ENCODE measurements around the gene ANKRD12. TPM values are rescaled to one million over a fixed set of nuclear protein-coding genes. Genes with fewer than 3 reads are reported as not detected.

ANKRD12 gene
- polyA plus RNA-seq, 4 donors, result 7.5 to 22.2 (median 21.1) TPM

DNA sequence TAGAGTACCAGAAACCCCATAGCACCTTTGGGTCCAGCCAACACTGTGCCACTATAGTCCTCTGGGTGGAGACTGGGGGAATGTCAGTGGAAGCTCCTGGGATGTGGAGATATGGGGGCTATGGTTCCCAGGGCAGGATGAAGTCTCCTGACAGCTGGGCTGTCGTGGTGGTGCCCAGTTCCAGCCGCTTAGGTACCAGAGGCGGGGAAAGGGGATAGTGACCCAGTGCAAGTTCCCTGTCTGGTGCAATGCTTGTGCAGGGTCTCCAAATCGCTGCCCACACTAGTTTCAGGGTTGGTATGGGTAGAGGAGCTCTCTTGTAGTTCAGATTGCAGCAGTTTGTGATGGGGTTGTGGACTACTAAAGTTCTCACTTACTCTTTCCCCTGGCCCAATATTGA, 97.9 kb downstream of the ANKRD12 start:
- peaks cover 0 to 18% of the 10 kb centered on the region in 2 donors for H3K9me3 ChIP-seq (ENCODE audit: control insufficient read depth in 2 of 2, insufficient read depth in 1 of 2, low read depth in 1 of 2, low read length in 1 of 2)
- H3K4me1 ChIP-seq (ENCODE audit: control insufficient read depth in 3 of 3, insufficient read depth in 2 of 3, low read depth in 1 of 3, low read length in 2 of 3), result no peaks in the 10 kb centered on the region
- WGBS, 3 donors, result 95 to 98% (median 97%) methylated on average over 4 of the region's 4 CpGs
- FAIRE-seq (no peak), DNase-seq (no peak)
- H3K36me3 ChIP-seq (ENCODE audit: control insufficient read depth in 3 of 3, insufficient read depth in 2 of 3, low read depth in 1 of 3, low read length in 3 of 3), result peaks cover 4 to 21% (median 7%) of the 10 kb centered on the region in 3 donors
- no peak overlapping the region for H3K27ac ChIP-seq (ENCODE audit: low read depth in 1 of 3, low read length in 2 of 3)
- H3K27me3 ChIP-seq (ENCODE audit: control insufficient read depth in 3 of 3, insufficient read depth in 3 of 3, low read length in 3 of 3), result no peaks in the 10 kb centered on the region
- H3K4me3 ChIP-seq (ENCODE audit: low read depth in 1 of 3, low read length in 3 of 3), result no peak overlapping the region

DNA sequence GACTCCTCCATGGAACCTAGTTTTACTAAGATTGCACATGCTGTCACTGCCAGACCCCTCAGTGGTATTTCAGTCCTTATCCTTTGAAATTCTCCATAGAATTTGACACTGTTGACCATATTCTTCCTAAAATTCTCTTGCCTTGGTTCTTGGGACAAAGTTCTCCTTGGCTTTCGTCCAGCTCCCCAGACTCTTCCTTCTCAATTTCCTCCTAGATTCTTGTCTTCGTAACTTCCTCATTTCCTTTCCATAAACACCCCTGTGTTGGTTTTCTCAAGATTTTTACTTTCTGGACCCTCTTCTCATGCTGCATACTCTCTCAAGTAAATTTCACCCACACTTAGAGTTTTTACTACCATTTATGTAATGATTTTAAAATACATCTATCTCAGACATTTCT, 101.4 kb downstream of the ANKRD12 start:
- H3K27me3 ChIP-seq (ENCODE audit: control insufficient read depth in 3 of 3, insufficient read depth in 3 of 3, low read length in 3 of 3), result no peaks in the 10 kb centered on the region
- H3K4me3 ChIP-seq (ENCODE audit: low read depth in 1 of 3, low read length in 3 of 3), result no peak overlapping the region
- peaks cover 0 to 4% of the 10 kb centered on the region in 2 donors for H3K9me3 ChIP-seq (ENCODE audit: control insufficient read depth in 2 of 2, insufficient read depth in 1 of 2, low read depth in 1 of 2, low read length in 1 of 2)
- DNase-seq (no peak), FAIRE-seq (no peak)
- no peaks in the 10 kb centered on the region for H3K4me1 ChIP-seq (ENCODE audit: control insufficient read depth in 3 of 3, insufficient read depth in 2 of 3, low read depth in 1 of 3, low read length in 2 of 3)
- no peak overlapping the region for H3K27ac ChIP-seq (ENCODE audit: low read depth in 1 of 3, low read length in 2 of 3)
- H3K36me3 ChIP-seq (ENCODE audit: control insufficient read depth in 3 of 3, insufficient read depth in 2 of 3, low read depth in 1 of 3, low read length in 3 of 3), result peaks cover 0 to 17% (median 7%) of the 10 kb centered on the region in 3 donors
- WGBS, 3 donors, result 80 to 98% (median 93%) methylated on average over 2 of the region's 2 CpGs

DNA sequence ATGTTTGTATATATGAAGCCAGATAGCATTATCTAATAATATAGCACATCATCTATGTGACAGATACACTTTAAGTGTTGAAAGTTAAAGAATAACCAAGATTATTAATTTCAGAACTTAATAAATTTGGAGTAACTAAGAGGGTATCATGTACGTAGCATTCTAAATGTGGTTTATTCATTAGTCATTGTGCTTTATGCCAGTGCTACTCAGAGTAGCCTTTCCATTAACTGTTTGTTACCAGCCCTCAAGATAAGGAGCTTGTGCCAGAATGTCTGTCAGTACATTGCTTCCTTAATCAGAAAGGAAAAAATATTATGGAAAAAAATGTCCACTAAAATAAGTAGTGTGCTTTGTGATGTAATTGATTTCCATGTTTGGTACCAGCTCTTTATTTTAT, 103.1 kb downstream of the ANKRD12 start:
- no peak for FAIRE-seq
- WGBS, 3 donors, result 69 to 85% (median 73%) methylated on average over 1 of the region's 1 CpG

DNA sequence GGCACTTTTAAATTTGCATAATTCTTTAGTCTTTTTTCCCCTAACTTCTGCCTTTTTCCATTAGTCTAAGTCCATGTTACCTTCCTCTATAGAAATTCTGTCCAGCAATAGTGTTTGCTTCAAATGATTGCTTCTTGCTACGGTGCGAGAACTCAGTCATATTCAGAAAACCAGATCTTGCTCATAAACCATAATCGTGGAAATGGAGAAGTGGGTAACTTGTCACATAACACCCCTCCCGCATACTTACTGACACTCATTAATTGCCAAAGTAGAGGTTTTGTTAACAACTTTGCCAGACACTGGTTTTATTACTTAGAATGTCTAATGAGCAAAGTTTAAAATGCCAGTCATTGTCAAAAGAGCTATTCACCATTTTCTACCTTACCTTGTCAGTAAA, 103.7 kb downstream of the ANKRD12 start:
- WGBS, 3 donors, result 72 to 88% (median 75%) methylated on average over 4 of the region's 4 CpGs
- Histone ChIP-seq H3K9me3 (ENCODE audit: control insufficient read depth in 2 of 2, insufficient read depth in 1 of 2, low read depth in 1 of 2, low read length in 1 of 2) (no peaks in the 10 kb centered on the region), H3K4me1 (ENCODE audit: control insufficient read depth in 3 of 3, insufficient read depth in 2 of 3, low read depth in 1 of 3, low read length in 2 of 3) (no peaks in the 10 kb centered on the region), H3K4me3 (ENCODE audit: low read depth in 1 of 3, low read length in 3 of 3) (no peak overlapping the region), H3K27me3 (ENCODE audit: control insufficient read depth in 3 of 3, insufficient read depth in 3 of 3, low read length in 3 of 3) (no peaks in the 10 kb centered on the region), H3K27ac (ENCODE audit: low read depth in 1 of 3, low read length in 2 of 3) (no peak overlapping the region), H3K36me3 (ENCODE audit: control insufficient read depth in 3 of 3, insufficient read depth in 2 of 3, low read depth in 1 of 3, low read length in 3 of 3) (peaks cover 0 to 11% (median 3%) of the 10 kb centered on the region in 3 donors)
- FAIRE-seq (no peak), DNase-seq (no peak)

More for the DNA sequence above, 103.1 kb downstream of the ANKRD12 start:
- no peak for DNase-seq
- Histone ChIP-seq H3K9me3 (ENCODE audit: control insufficient read depth in 2 of 2, insufficient read depth in 1 of 2, low read depth in 1 of 2, low read length in 1 of 2) (no peaks in the 10 kb centered on the region), H3K27ac (ENCODE audit: low read depth in 1 of 3, low read length in 2 of 3) (no peak overlapping the region), H3K4me1 (ENCODE audit: control insufficient read depth in 3 of 3, insufficient read depth in 2 of 3, low read depth in 1 of 3, low read length in 2 of 3) (no peaks in the 10 kb centered on the region), H3K36me3 (ENCODE audit: control insufficient read depth in 3 of 3, insufficient read depth in 2 of 3, low read depth in 1 of 3, low read length in 3 of 3) (peaks cover 0 to 9% (median 3%) of the 10 kb centered on the region in 3 donors), H3K27me3 (ENCODE audit: control insufficient read depth in 3 of 3, insufficient read depth in 3 of 3, low read length in 3 of 3) (no peaks in the 10 kb centered on the region), H3K4me3 (ENCODE audit: low read depth in 1 of 3, low read length in 3 of 3) (no peak overlapping the region)

DNA sequence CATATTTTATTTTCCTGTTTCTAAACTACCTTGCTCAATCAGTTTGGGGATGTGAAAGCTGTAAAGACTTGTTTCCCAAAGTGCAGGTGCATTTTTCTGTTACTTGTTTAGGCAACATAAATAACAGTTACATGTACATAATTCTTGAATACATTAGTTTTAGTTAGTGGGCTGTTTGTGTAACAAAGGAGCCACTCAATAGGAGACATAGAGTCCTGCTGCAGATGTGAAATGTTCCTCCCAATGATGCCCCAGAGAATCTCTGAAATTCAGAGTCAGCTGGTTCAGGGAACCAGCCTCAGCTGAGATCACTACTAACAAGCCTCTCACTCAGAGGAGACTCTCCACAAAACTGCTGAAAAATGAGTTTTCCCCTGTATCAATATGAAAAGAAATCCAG, 106.4 kb downstream of the ANKRD12 start:
- H3K9me3 ChIP-seq (ENCODE audit: control insufficient read depth in 2 of 2, insufficient read depth in 1 of 2, low read depth in 1 of 2, low read length in 1 of 2), result no peaks in the 10 kb centered on the region
- H3K4me1 ChIP-seq (ENCODE audit: control insufficient read depth in 3 of 3, insufficient read depth in 2 of 3, low read depth in 1 of 3, low read length in 2 of 3), result no peaks in the 10 kb centered on the region
- H3K4me3 ChIP-seq (ENCODE audit: low read depth in 1 of 3, low read length in 3 of 3), result no peak overlapping the region
- no peak for FAIRE-seq
- H3K36me3 ChIP-seq (ENCODE audit: control insufficient read depth in 3 of 3, insufficient read depth in 2 of 3, low read depth in 1 of 3, low read length in 3 of 3), result peaks cover 0 to 13% (median 2%) of the 10 kb centered on the region in 3 donors
- H3K27me3 ChIP-seq (ENCODE audit: control insufficient read depth in 3 of 3, insufficient read depth in 3 of 3, low read length in 3 of 3), result no peaks in the 10 kb centered on the region
- no peak overlapping the region for H3K27ac ChIP-seq (ENCODE audit: low read depth in 1 of 3, low read length in 2 of 3)
- no peak for DNase-seq

DNA sequence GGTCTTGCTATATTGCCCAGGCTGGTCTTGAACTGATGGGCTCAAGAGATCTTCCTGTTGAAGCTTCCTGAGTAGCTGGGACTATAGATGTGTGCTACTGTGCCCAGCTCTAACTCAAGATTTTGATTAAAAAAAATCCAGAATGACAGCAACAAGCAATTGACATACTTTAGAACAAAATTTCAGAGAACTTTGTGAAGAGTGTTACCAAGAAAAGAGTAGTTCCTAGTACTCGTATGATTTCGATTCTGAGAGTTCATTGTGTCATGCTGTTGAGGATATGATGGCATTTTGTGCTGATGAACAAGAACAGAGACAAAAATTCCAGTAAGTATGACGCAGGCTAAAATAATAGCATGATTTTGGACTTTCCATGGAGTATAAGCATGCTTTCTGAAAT, 107.8 kb downstream of the ANKRD12 start:
- WGBS, 3 donors, result 61 to 97% (median 90%) methylated on average over 3 of the region's 3 CpGs
- no peaks in the 10 kb centered on the region for H3K4me1 ChIP-seq (ENCODE audit: control insufficient read depth in 3 of 3, insufficient read depth in 2 of 3, low read depth in 1 of 3, low read length in 2 of 3)
- H3K36me3 ChIP-seq (ENCODE audit: control insufficient read depth in 3 of 3, insufficient read depth in 2 of 3, low read depth in 1 of 3, low read length in 3 of 3), result peaks cover 0 to 9% (median 2%) of the 10 kb centered on the region in 3 donors
- DNase-seq, result no peak
- no peak overlapping the region for H3K4me3 ChIP-seq (ENCODE audit: low read depth in 1 of 3, low read length in 3 of 3)
- no peaks in the 10 kb centered on the region for H3K9me3 ChIP-seq (ENCODE audit: control insufficient read depth in 2 of 2, insufficient read depth in 1 of 2, low read depth in 1 of 2, low read length in 1 of 2)
- FAIRE-seq, result no peak
- no peaks in the 10 kb centered on the region for H3K27me3 ChIP-seq (ENCODE audit: control insufficient read depth in 3 of 3, insufficient read depth in 3 of 3, low read length in 3 of 3)
- H3K27ac ChIP-seq (ENCODE audit: low read depth in 1 of 3, low read length in 2 of 3), result no peak overlapping the region

DNA sequence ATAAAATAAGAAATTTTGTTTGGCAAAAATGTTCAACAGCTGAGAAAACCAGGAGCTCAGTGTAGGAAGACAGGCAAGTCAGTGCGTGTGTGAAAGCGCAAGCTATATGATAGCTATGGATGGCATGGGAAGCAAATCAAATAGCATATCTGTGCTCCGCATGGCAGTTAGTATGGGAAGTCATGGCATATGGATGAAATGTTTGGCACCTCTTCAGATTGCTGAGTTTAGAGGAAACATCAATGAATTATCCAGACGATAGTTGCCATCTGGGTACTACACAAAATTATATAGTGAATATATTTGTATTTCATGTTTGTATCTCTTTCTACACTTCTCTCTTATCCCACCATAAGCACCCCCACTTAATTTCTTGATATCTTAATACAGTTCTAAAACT, 112.1 kb downstream of the ANKRD12 start:
- FAIRE-seq (no peak), DNase-seq (no peak)
- H3K4me1 ChIP-seq (ENCODE audit: control insufficient read depth in 3 of 3, insufficient read depth in 2 of 3, low read depth in 1 of 3, low read length in 2 of 3), result no peaks in the 10 kb centered on the region
- peaks cover 0 to 17% (median 0%) of the 10 kb centered on the region in 3 donors for H3K36me3 ChIP-seq (ENCODE audit: control insufficient read depth in 3 of 3, insufficient read depth in 2 of 3, low read depth in 1 of 3, low read length in 3 of 3)
- no peak overlapping the region for H3K4me3 ChIP-seq (ENCODE audit: low read depth in 1 of 3, low read length in 3 of 3)
- H3K27me3 ChIP-seq (ENCODE audit: control insufficient read depth in 3 of 3, insufficient read depth in 3 of 3, low read length in 3 of 3), result no peaks in the 10 kb centered on the region
- WGBS, 3 donors, result 97 to 99% (median 98%) methylated on average over 4 of the region's 4 CpGs
- H3K9me3 ChIP-seq (ENCODE audit: control insufficient read depth in 2 of 2, insufficient read depth in 1 of 2, low read depth in 1 of 2, low read length in 1 of 2), result no peaks in the 10 kb centered on the region
- H3K27ac ChIP-seq (ENCODE audit: low read depth in 1 of 3, low read length in 2 of 3), result no peak overlapping the region

DNA sequence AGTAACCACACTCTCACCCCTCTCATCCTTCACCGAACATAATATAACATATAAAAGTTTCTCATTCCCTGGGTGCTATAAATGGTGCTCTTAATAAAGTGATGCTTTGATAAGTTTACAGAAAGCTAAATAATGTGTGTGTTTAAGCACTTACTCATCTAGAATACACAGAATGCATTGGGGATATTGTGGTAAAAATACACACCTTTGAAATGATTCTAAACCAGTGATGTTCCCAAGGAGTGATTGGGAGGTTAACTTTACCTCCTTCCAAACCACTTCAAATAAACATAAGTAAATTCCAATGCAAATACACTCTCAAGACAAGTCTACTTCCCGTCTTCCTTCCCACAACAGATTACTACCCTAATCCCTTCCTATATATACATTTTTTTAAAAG, 112.7 kb downstream of the ANKRD12 start:
- Histone ChIP-seq H3K9me3 (ENCODE audit: control insufficient read depth in 2 of 2, insufficient read depth in 1 of 2, low read depth in 1 of 2, low read length in 1 of 2) (no peaks in the 10 kb centered on the region), H3K36me3 (ENCODE audit: control insufficient read depth in 3 of 3, insufficient read depth in 2 of 3, low read depth in 1 of 3, low read length in 3 of 3) (peaks cover 0 to 13% (median 0%) of the 10 kb centered on the region in 3 donors), H3K27ac (ENCODE audit: low read depth in 1 of 3, low read length in 2 of 3) (no peak overlapping the region), H3K4me3 (ENCODE audit: low read depth in 1 of 3, low read length in 3 of 3) (no peak overlapping the region), H3K27me3 (ENCODE audit: control insufficient read depth in 3 of 3, insufficient read depth in 3 of 3, low read length in 3 of 3) (no peaks in the 10 kb centered on the region), H3K4me1 (ENCODE audit: control insufficient read depth in 3 of 3, insufficient read depth in 2 of 3, low read depth in 1 of 3, low read length in 2 of 3) (no peaks in the 10 kb centered on the region)
- DNase-seq (no peak), FAIRE-seq (no peak)
- 91 to 96% (median 96%) methylated on average over 2 of the region's 2 CpGs for WGBS, 3 donors

DNA sequence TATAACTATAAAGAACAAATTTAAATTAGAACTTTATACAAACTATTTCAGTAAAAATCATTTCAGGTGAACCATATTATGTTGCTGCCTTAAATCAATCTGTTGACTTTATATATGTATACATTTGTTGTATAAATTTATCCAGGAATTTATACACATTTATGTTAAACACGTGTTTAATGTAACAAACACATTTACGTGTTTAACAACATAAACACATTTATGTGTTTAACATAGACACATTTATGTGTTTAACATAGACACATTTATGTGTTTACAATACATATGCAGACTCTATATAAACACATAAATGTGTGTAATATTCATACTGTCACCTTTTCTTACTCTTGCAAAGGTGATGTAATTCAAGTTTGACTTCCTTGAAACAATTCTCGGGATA, 122.6 kb downstream of the ANKRD12 start:
- H3K9me3 ChIP-seq (ENCODE audit: control insufficient read depth in 2 of 2, insufficient read depth in 1 of 2, low read depth in 1 of 2, low read length in 1 of 2), result no peaks in the 10 kb centered on the region
- H3K4me3 ChIP-seq (ENCODE audit: low read depth in 1 of 3, low read length in 3 of 3), result no peak overlapping the region
- H3K27me3 ChIP-seq (ENCODE audit: control insufficient read depth in 3 of 3, insufficient read depth in 3 of 3, low read length in 3 of 3), result no peaks in the 10 kb centered on the region
- H3K27ac ChIP-seq (ENCODE audit: low read depth in 1 of 3, low read length in 2 of 3), result no peak overlapping the region
- DNase-seq, result no peak
- no peaks in the 10 kb centered on the region for H3K4me1 ChIP-seq (ENCODE audit: control insufficient read depth in 3 of 3, insufficient read depth in 2 of 3, low read depth in 1 of 3, low read length in 2 of 3)
- peaks cover 0 to 6% (median 0%) of the 10 kb centered on the region in 3 donors for H3K36me3 ChIP-seq (ENCODE audit: control insufficient read depth in 3 of 3, insufficient read depth in 2 of 3, low read depth in 1 of 3, low read length in 3 of 3)
- WGBS, 3 donors, result 85 to 96% (median 96%) methylated on average over 3 of the region's 3 CpGs
- peak; percentile 87 for FAIRE-seq
